ENCODE results near the gene ERFE. TPM values are rescaled to one million over a fixed set of nuclear protein-coding genes. Genes with fewer than 3 reads are reported as not detected.

The ERFE gene
- total and polyA plus RNA-seq, 2 of the 13 experiments (the other 11 are each of a cell fraction or from before 2014, with no cell fraction given) = 0.09 TPM; not detected in 1

DNA sequence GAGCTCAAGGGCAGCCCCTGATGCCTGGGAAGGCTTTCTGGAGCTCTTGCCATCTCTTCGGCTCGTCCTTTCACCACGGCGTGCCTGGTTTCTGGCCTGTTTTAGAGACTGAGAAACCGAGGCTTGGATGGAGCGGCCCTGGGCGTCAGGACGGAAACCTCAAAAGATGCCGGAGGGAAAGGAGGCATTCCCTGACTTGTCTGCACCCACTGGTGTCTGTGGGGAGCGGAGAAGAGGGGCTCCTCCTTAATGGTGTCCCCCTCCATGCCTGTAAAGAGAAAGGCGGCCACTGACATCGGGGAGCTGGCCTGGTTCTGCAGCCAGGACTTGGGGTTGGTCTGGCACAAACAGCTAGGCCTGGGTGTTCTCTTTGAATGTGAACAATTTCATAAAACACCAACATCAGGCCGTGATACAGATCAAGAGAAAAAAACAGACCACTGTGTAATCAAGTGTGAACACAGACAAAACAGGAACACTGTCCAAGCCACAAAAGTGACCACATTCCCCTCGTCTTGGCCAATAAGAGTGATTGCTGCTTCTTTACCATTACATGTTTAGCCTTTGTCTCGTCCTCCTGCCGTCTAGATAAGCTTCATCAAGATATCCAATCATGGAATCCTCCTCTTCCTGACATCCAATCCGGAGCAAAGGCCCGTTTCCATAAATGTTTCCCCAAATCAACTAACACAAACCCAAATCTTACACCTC is 45.4 kb downstream of the ERFE start (continued):
- TF ChIP-seq ZBTB7A (CRISPR knock-in tag; IDR thresholded peaks at IDR 0.05) (no peak), ZNF570 (CRISPR knock-in tag; IDR thresholded peaks at IDR 0.05; ENCODE audit: borderline replicate concordance) (no peak), ZNF296 (CRISPR knock-in tag; conservative IDR thresholded peaks at IDR 0.05) (0 out of 2 replicates have a peak, but pooled peaks have one; percentile 18), KLF9 (CRISPR knock-in tag; IDR thresholded peaks at IDR 0.05; ENCODE audit: low read depth) (0 out of 2 replicates have a peak, but pooled peaks have one; percentile 1), CBX2 (IDR thresholded peaks at IDR 0.05; ENCODE audit: low read depth, low read length) (no peak), CBX2 (CRISPR knock-in tag; IDR thresholded peaks at IDR 0.05; ENCODE audit: low read depth) (0 out of 2 replicates have a peak, but pooled peaks have one; percentile 19), ZMAT3 (CRISPR knock-in tag; conservative IDR thresholded peaks at IDR 0.05) (no peak), PHF21A (CRISPR knock-in tag; IDR thresholded peaks at IDR 0.05) (no peak), ZNF850 (CRISPR knock-in tag; conservative IDR thresholded peaks at IDR 0.05) (0 out of 2 replicates have a peak, but pooled peaks have one; percentile 17), JARID2 (CRISPR knock-in tag; IDR thresholded peaks at IDR 0.05; ENCODE audit: insufficient replicate concordance) (no peak), ZNF605 (CRISPR knock-in tag; IDR thresholded peaks at IDR 0.05) (peak; percentile 81), ZNF678 (CRISPR knock-in tag; IDR thresholded peaks at IDR 0.05) (no peak)
- TF ChIP-seq, protein P1, sequence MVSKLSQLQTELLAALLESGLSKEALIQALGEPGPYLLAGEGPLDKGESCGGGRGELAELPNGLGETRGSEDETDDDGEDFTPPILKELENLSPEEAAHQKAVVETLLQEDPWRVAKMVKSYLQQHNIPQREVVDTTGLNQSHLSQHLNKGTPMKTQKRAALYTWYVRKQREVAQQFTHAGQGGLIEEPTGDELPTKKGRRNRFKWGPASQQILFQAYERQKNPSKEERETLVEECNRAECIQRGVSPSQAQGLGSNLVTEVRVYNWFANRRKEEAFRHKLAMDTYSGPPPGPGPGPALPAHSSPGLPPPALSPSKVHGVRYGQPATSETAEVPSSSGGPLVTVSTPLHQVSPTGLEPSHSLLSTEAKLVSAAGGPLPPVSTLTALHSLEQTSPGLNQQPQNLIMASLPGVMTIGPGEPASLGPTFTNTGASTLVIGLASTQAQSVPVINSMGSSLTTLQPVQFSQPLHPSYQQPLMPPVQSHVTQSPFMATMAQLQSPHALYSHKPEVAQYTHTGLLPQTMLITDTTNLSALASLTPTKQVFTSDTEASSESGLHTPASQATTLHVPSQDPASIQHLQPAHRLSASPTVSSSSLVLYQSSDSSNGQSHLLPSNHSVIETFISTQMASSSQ (IDR thresholded peaks at IDR 0.05; ENCODE audit: low read depth) = no peak
- TF ChIP-seq, protein P1 (CRISPR knock-in tag; IDR thresholded peaks at IDR 0.05; ENCODE audit: borderline replicate concordance) = no peak
- TF ChIP-seq, protein P2, sequence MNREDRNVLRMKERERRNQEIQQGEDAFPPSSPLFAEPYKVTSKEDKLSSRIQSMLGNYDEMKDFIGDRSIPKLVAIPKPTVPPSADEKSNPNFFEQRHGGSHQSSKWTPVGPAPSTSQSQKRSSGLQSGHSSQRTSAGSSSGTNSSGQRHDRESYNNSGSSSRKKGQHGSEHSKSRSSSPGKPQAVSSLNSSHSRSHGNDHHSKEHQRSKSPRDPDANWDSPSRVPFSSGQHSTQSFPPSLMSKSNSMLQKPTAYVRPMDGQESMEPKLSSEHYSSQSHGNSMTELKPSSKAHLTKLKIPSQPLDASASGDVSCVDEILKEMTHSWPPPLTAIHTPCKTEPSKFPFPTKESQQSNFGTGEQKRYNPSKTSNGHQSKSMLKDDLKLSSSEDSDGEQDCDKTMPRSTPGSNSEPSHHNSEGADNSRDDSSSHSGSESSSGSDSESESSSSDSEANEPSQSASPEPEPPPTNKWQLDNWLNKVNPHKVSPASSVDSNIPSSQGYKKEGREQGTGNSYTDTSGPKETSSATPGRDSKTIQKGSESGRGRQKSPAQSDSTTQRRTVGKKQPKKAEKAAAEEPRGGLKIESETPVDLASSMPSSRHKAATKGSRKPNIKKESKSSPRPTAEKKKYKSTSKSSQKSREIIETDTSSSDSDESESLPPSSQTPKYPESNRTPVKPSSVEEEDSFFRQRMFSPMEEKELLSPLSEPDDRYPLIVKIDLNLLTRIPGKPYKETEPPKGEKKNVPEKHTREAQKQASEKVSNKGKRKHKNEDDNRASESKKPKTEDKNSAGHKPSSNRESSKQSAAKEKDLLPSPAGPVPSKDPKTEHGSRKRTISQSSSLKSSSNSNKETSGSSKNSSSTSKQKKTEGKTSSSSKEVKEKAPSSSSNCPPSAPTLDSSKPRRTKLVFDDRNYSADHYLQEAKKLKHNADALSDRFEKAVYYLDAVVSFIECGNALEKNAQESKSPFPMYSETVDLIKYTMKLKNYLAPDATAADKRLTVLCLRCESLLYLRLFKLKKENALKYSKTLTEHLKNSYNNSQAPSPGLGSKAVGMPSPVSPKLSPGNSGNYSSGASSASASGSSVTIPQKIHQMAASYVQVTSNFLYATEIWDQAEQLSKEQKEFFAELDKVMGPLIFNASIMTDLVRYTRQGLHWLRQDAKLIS (CRISPR knock-in tag; IDR thresholded peaks at IDR 0.05) = no peak
- TF ChIP-seq, protein P3, sequence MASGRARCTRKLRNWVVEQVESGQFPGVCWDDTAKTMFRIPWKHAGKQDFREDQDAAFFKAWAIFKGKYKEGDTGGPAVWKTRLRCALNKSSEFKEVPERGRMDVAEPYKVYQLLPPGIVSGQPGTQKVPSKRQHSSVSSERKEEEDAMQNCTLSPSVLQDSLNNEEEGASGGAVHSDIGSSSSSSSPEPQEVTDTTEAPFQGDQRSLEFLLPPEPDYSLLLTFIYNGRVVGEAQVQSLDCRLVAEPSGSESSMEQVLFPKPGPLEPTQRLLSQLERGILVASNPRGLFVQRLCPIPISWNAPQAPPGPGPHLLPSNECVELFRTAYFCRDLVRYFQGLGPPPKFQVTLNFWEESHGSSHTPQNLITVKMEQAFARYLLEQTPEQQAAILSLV (CRISPR knock-in tag; IDR thresholded peaks at IDR 0.05; ENCODE audit: borderline replicate concordance) = 0 out of 2 replicates have a peak, but pooled peaks have one; percentile 44
- TF ChIP-seq, protein P4, sequence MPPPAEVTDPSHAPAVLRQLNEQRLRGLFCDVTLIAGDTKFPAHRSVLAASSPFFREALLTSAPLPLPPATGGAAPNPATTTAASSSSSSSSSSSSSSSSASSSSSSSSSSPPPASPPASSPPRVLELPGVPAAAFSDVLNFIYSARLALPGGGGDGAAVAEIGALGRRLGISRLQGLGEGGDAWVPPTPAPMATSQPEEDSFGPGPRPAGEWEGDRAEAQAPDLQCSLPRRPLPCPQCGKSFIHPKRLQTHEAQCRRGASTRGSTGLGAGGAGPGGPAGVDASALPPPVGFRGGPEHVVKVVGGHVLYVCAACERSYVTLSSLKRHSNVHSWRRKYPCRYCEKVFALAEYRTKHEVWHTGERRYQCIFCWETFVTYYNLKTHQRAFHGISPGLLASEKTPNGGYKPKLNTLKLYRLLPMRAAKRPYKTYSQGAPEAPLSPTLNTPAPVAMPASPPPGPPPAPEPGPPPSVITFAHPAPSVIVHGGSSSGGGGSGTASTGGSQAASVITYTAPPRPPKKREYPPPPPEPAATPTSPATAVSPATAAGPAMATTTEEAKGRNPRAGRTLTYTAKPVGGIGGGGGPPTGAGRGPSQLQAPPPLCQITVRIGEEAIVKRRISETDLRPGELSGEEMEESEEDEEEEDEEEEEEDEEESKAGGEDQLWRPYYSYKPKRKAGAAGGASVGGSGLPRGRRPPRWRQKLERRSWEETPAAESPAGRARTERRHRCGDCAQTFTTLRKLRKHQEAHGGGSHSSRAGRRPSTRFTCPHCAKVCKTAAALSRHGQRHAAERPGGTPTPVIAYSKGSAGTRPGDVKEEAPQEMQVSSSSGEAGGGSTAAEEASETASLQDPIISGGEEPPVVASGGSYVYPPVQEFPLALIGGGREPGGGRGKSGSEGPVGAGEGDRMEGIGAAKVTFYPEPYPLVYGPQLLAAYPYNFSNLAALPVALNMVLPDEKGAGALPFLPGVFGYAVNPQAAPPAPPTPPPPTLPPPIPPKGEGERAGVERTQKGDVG (CRISPR knock-in tag; IDR thresholded peaks at IDR 0.05; ENCODE audit: borderline replicate concordance) = peak; percentile 78; the same call in 1 of the 2 replicates

Data from HepG2 (cell line).